DMS79 (cell line): Measurements from ENCODE around the gene GARRE1.
A peak's percentile ranks its signal among the peaks of the same experiment; 100 is the strongest.
"Not testable (repeated sequence)": the region's sequence is repeated elsewhere in the genome, so short reads cannot be mapped to it uniquely, and the experiment has no call there.

Experiments
- DNase-seq: peaks from one replicate; lab custom pipeline; 2025; lab: John Stamatoyannopoulos, UW

The GARRE1 gene

GRCh38 chr19:34259367-34260095 is 5.2 kb downstream of the GARRE1 start:
- DNase-seq = no peak

- DNase-seq = no peak
Measured at GRCh38 chr19:34260771-34261173, 6.4 kb downstream of the GARRE1 start.

- DNase-seq = no peak
Measured at GRCh38 chr19:34261334-34262109, 7.2 kb downstream of the GARRE1 start.

GRCh38 chr19:34263745-34264237 is 9.4 kb downstream of the GARRE1 start:
- DNase-seq = no peak

GRCh38 chr19:34265221-34265650 is 10.9 kb downstream of the GARRE1 start:
- DNase-seq = no peak

GRCh38 chr19:34269081-34269480 is 14.7 kb downstream of the GARRE1 start:
- DNase-seq = no peak

GRCh38 chr19:34269489-34269888 is 15.1 kb downstream of the GARRE1 start:
- no peak for DNase-seq

- no peak for DNase-seq
Measured at GRCh38 chr19:34269968-34270621, 15.7 kb downstream of the GARRE1 start.

- DNase-seq = no peak
Measured at GRCh38 chr19:34273121-34273520, 18.8 kb downstream of the GARRE1 start.

GRCh38 chr19:34274284-34274826 is 20.0 kb downstream of the GARRE1 start:
- DNase-seq = no peak

GRCh38 chr19:34274827-34275625 is 20.7 kb downstream of the GARRE1 start:
- no peak for DNase-seq

GRCh38 chr19:34275705-34276104 is 21.4 kb downstream of the GARRE1 start:
- no peak for DNase-seq

- DNase-seq = peak; percentile 4
Measured at GRCh38 chr19:34276614-34277013, 22.3 kb downstream of the GARRE1 start.

GRCh38 chr19:34277244-34277643 is 22.9 kb downstream of the GARRE1 start:
- no peak for DNase-seq

GRCh38 chr19:34278783-34279182 is 24.4 kb downstream of the GARRE1 start:
- no peak for DNase-seq

- DNase-seq = not testable (repeated sequence)
Measured at GRCh38 chr19:34281444-34281843, 27.1 kb downstream of the GARRE1 start.

- no peak for DNase-seq
Measured at GRCh38 chr19:34282611-34283519, 28.5 kb downstream of the GARRE1 start.

GRCh38 chr19:34284505-34284904 is 30.2 kb downstream of the GARRE1 start:
- DNase-seq = no peak

GRCh38 chr19:34287662-34288140 is 33.3 kb downstream of the GARRE1 start:
- no peak for DNase-seq

GRCh38 chr19:34288381-34288780 is 34.0 kb downstream of the GARRE1 start:
- DNase-seq = no peak
